H1 (cell line): ENCODE measurements around the gene ERFE. TPM values are rescaled to one million over a fixed set of nuclear protein-coding genes. Genes with fewer than 3 reads are reported as not detected.
A peak's percentile ranks its signal among the peaks of the same experiment; 100 is the strongest.

Experiments
- CTCF ChIA-PET: fragments of 300-600 bp; sonication (Branson Sonifier 250); formaldehyde crosslinking; loops from one replicate; lab custom pipeline; 2021; ENCODE audit not compliant: partially characterized antibody; lab: Charles Lee
- POLR2A ChIA-PET: fragments of 300-600 bp; sonication (Branson Sonifier 250); formaldehyde crosslinking; loops from one replicate; lab custom pipeline; 2021; ENCODE audit warnings: inconsistent platforms; ENCODE audit not compliant: partially characterized antibody; lab: Charles Lee
- DNase-seq, 2 experiments: peaks; one replicate each; pipeline versions ENCODE4 v3.0.0 to v3.0.0-alpha.2; 2010 to 2022; ENCODE audit warnings: low spot score in 2 of 2, low read depth in 1 of 2, mixed read lengths in 1 of 2
- FAIRE-seq: peaks from 2 replicates; lab custom pipeline; 2011; peaks lifted over from hg19 to GRCh38; lab: Jason Lieb, UNC
- H2AFZ ChIP-seq: 2 replicates; pipeline ENCODE4 v1.8.1; 2012; ENCODE audit warnings: low read length, inconsistent platforms
- H2AK5ac ChIP-seq: 2 replicates; pipeline ENCODE4 v1.6.1; 2013; ENCODE audit warnings: low read depth, low read length
- H2BK120ac ChIP-seq: replicated peaks from 2 replicates; pipeline ENCODE3; 2013; ENCODE audit warnings: low read depth, low read length, inconsistent platforms
- H2BK12ac ChIP-seq: 2 replicates; pipeline ENCODE4 v1.6.1; 2013; ENCODE audit warnings: low read depth, low read length
- H2BK15ac ChIP-seq: 2 replicates; pipeline ENCODE4 v1.6.1; 2013; ENCODE audit warnings: low read length
- H2BK20ac ChIP-seq: 2 replicates; pipeline ENCODE4 v1.6.1; 2013; ENCODE audit warnings: low read length
- H2BK5ac ChIP-seq: 2 replicates; pipeline ENCODE4 v1.6.1; 2013; ENCODE audit warnings: low read depth, low read length
- H3K14ac ChIP-seq: 2 replicates; pipeline ENCODE4 v1.6.1; 2013; ENCODE audit warnings: inconsistent platforms; ENCODE audit not compliant: insufficient read length
- H3K18ac ChIP-seq: 2 replicates; pipeline ENCODE4 v1.6.1; 2013; ENCODE audit warnings: low read length; ENCODE audit errors: extremely low read depth
- H3K23ac ChIP-seq: 2 replicates; pipeline ENCODE4 v1.6.1; 2013; ENCODE audit warnings: inconsistent platforms; ENCODE audit not compliant: insufficient read length
- H3K23me2 ChIP-seq: 2 replicates; pipeline ENCODE4 v1.6.1; 2013; ENCODE audit warnings: low read depth, low read length
- H3K27ac ChIP-seq: 2 replicates; pipeline ENCODE4 v1.6.1; 2011; ENCODE audit warnings: low read depth, low read length, inconsistent platforms
- H3K27me3 ChIP-seq, 4 experiments: replicated peaks in 1 of 4; 1 replicate in 1 of 4; 2 replicates in 3 of 4; pipeline versions ENCODE4 v1.6.1 to v1.8.1; 2011 to 2013; ENCODE audit warnings: low read length in 3 of 4, mild to moderate bottlenecking in 3 of 4, inconsistent platforms in 2 of 4, mixed read lengths in 2 of 4, moderate library complexity in 1 of 4; ENCODE audit not compliant: control insufficient read depth in 3 of 4, insufficient read depth in 3 of 4; ENCODE audit errors: extremely low read depth in 1 of 4
- H3K36me3 ChIP-seq, 4 experiments: 2 replicates each; pipeline versions ENCODE4 v1.6.1 to v1.8.1; 2011 to 2013; ENCODE audit warnings: mild to moderate bottlenecking in 4 of 4, low read length in 3 of 4, moderate library complexity in 2 of 4, control low read depth in 1 of 4, inconsistent platforms in 1 of 4; ENCODE audit not compliant: insufficient read depth in 4 of 4, control insufficient read depth in 2 of 4
- H3K4ac ChIP-seq: replicated peaks from 2 replicates; pipeline ENCODE3; 2013; ENCODE audit warnings: low read length, low read depth, mixed read lengths, inconsistent platforms; ENCODE audit not compliant: insufficient read length
- H3K4me1 ChIP-seq, 4 experiments: replicated peaks in 1 of 4; 1 replicate in 1 of 4; 2 replicates in 3 of 4; pipeline versions ENCODE4 v1.6.1 to v1.8.1; 2011 to 2013; ENCODE audit warnings: low read length in 3 of 4, inconsistent platforms in 2 of 4, mixed read lengths in 1 of 4; ENCODE audit not compliant: insufficient read depth in 4 of 4, control insufficient read depth in 3 of 4
- H3K4me2 ChIP-seq, 2 experiments: 2 replicates each; pipeline versions ENCODE4 v1.6.1 to v1.8.1; 2011 to 2013; ENCODE audit warnings: low read depth in 2 of 2, low read length in 2 of 2, control low read depth in 1 of 2, inconsistent platforms in 1 of 2, mild to moderate bottlenecking in 1 of 2; ENCODE audit not compliant: insufficient read depth in 1 of 2
- H3K4me3 ChIP-seq, 4 experiments: fragments of 200-600, 300-600 bp in 1 of 4; sonication (generic), shearing (Covaris generic), sonication (Bioruptor Twin) in 1 of 4; 2 replicates each; pipeline versions ENCODE4 v1.5.1 to v1.8.1; 2011 to 2016; ENCODE audit warnings: low read length in 4 of 4, low read depth in 3 of 4, control low read depth in 2 of 4, inconsistent platforms in 2 of 4, mild to moderate bottlenecking in 2 of 4, mixed read lengths in 1 of 4, moderate library complexity in 1 of 4; ENCODE audit not compliant: insufficient read depth in 2 of 4; ENCODE audit errors: extremely low read depth in 1 of 4
- H3K56ac ChIP-seq: replicated peaks from 2 replicates; pipeline ENCODE3; 2013; ENCODE audit warnings: low read depth, mild to moderate bottlenecking, mixed read lengths, low read length, inconsistent platforms; ENCODE audit not compliant: insufficient read length
- H3K79me1 ChIP-seq: 2 replicates; pipeline ENCODE4 v1.6.1; 2013; ENCODE audit warnings: low read depth, low read length, control low read depth
- H3K79me2 ChIP-seq, 2 experiments: 2 replicates each; pipeline versions ENCODE4 v1.6.1 to v1.8.1; 2012 to 2013; ENCODE audit warnings: low read length in 2 of 2, mild to moderate bottlenecking in 2 of 2, inconsistent platforms in 1 of 2; ENCODE audit not compliant: insufficient read depth in 2 of 2, control insufficient read depth in 1 of 2
- H3K9ac ChIP-seq, 4 experiments: replicated peaks in 1 of 4; 1 replicate in 1 of 4; 2 replicates in 3 of 4; pipeline versions ENCODE4 v1.6.1 to v1.8.1; 2011 to 2013; ENCODE audit warnings: low read depth in 3 of 4, low read length in 3 of 4, control low read depth in 2 of 4, mild to moderate bottlenecking in 2 of 4, moderate library complexity in 2 of 4, inconsistent platforms in 1 of 4; ENCODE audit errors: extremely low read depth in 1 of 4
- H3K9me3 ChIP-seq, 2 experiments: 2 replicates each; pipeline versions ENCODE4 v1.6.1 to v1.8.1; 2012 to 2013; ENCODE audit warnings: mild to moderate bottlenecking in 2 of 2, moderate library complexity in 2 of 2, control low read depth in 1 of 2, inconsistent platforms in 1 of 2, low read depth in 1 of 2, low read length in 1 of 2, mixed read lengths in 1 of 2; ENCODE audit not compliant: insufficient read depth in 2 of 2
- H4K20me1 ChIP-seq, 2 experiments: replicated peaks in 1 of 2; 2 replicates each; pipeline versions ENCODE3 to v1.8.1; 2011 to 2013; ENCODE audit warnings: inconsistent platforms in 2 of 2, low read length in 2 of 2, mild to moderate bottlenecking in 1 of 2; ENCODE audit not compliant: insufficient read depth in 2 of 2, control insufficient read depth in 1 of 2
- H4K5ac ChIP-seq: 2 replicates; pipeline ENCODE4 v1.6.1; 2013; ENCODE audit warnings: low read length, low read depth, mixed read lengths, inconsistent platforms; ENCODE audit not compliant: insufficient read length
- H4K8ac ChIP-seq: 2 replicates; pipeline ENCODE4 v1.8.0; 2013; ENCODE audit warnings: mild to moderate bottlenecking, moderate library complexity, low read length, inconsistent platforms; ENCODE audit not compliant: insufficient read depth; ENCODE audit errors: extremely low read depth
- H4K91ac ChIP-seq: replicated peaks from 2 replicates; pipeline ENCODE3; 2013; ENCODE audit warnings: low read length, mixed read lengths, inconsistent platforms; ENCODE audit not compliant: insufficient read length
- CREB1 ChIP-seq: IDR thresholded peaks from 2 replicates; pipeline ENCODE4 v1.6.1; 2012; ENCODE audit warnings: inconsistent platforms
- JUN ChIP-seq: IDR thresholded peaks from 2 replicates; pipeline ENCODE4 v1.6.1; 2011; ENCODE audit warnings: low read depth, mild to moderate bottlenecking, improper control_type of control experiment, low read length
- SIRT6 ChIP-seq: IDR thresholded peaks from one replicate; pipeline ENCODE4 v1.7.1; 2012; ENCODE audit warnings: low read length, inconsistent platforms
- SUZ12 ChIP-seq: fragments of 200-600 bp; sonication (generic); IDR thresholded peaks from 2 replicates; pipeline ENCODE4 v1.6.1; 2012; ENCODE audit warnings: mild to moderate bottlenecking, inconsistent platforms, low read length, moderate library complexity, mixed read lengths
- WGBS, 2 experiments: shearing (Covaris generic) in 1 of 2; methylation state at CpG; one replicate each; pipeline versions ENCODE4 v1.1.6 to v1.1.7; 2013 to 2015; ENCODE audit warnings: low lambda C conversion rate in 2 of 2, mixed read lengths in 2 of 2, inconsistent platforms in 1 of 2, low coverage in 1 of 2, missing lambda C conversion rate in 1 of 2; ENCODE audit not compliant: insufficient replicate concordance in 2 of 2, insufficient coverage in 1 of 2, insufficient read length in 1 of 2; ENCODE audit errors: extremely low coverage in 1 of 2, missing lambda C conversion rate in 1 of 2; 5-methylcytosine and 5-hydroxymethylcytosine counted together
- polyA plus RNA-seq, 7 experiments: library from polyadenylated mRNA; depleted of rRNA in 3 of 7; stranded (reverse) in 5 of 7; unstranded in 2 of 7; fragments of >200 nt in 5 of 7; fragments of 200-250 nt in 2 of 7; gene quantifications; 1 replicate in 5 of 7; 2 replicates in 1 of 7; 4 replicates in 1 of 7; pipeline versions ENCODE4 v1.2.1 to v1.2.3, GENCODE V29; 2011 to 2013; ENCODE audit warnings: missing spikeins in 2 of 7, mixed read lengths in 2 of 7
- total RNA-seq: library from RNA; stranded (reverse); fragmentation: NEBNext Ultra II Directional; extraction: Animal tissue kit (Norgen Biotek cat#: 25700); gene quantifications from 2 replicates; pipeline ENCODE4 v1.2.1, GENCODE V29; 2021

The ERFE gene
- total and polyA plus RNA-seq, 2 of the 8 experiments (the other 6 are each of a cell fraction or from before 2014, with no cell fraction given) = 2.5 to 3.6 TPM

DNA sequence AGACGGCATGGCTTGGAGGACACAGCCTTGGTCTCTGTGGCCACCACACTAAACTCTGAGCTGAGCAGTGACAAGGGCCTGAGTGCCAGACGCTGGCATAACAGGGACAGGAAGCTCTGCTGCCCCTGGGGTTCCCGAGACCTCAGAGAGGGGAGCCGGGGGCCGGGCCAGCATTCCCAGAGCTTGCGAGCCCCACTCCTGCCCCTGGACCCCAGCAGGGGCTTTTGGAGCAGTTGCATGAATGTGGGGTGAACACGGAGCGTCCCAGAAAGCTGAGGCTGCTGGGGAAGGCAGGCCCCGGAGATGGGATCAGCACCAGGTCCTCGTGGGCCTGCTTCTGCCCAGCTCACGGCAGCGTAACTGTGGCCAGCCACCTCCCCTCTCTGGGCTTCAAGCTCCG is 7.6 kb upstream of the ERFE start:
- peak overlapping the region; percentile 21; the same call in 1 of the 2 replicates for H2BK20ac ChIP-seq
- WGBS, 2 experiments = 83% methylated on average over 12 of the region's 13 CpGs; no CpG with 5 or more reads in 1 of the 2 experiments
- no peak overlapping the region for H3K56ac ChIP-seq
- no peak overlapping the region for H3K4me2 ChIP-seq
- TF ChIP-seq JUN (no peak), CREB1 (no peak), SIRT6 (no peak), SUZ12 (no peak)
- H4K8ac ChIP-seq = no peak overlapping the region; the same call in 1 of the 2 replicates
- H2AK5ac ChIP-seq = no peak overlapping the region; the same call in 1 of the 2 replicates
- H4K20me1 ChIP-seq = no peaks in the 10 kb centered on the region
- H3K4me3 ChIP-seq = no peak overlapping the region
- H3K9ac ChIP-seq = no peak overlapping the region
- no peak for DNase-seq
- no peaks in the 10 kb centered on the region for H3K79me2 ChIP-seq
- H4K91ac ChIP-seq = peak overlapping the region; percentile 73
- no peaks in the 10 kb centered on the region for H3K79me1 ChIP-seq
- H3K4me1 ChIP-seq = peaks cover 0 to 9% (median 5%) of the 10 kb centered on the region in 4 experiments; a peak in 6 of 7 replicates
- POLR2A ChIA-PET = interaction anchor here (1.1 to 1.5 kb wide), 2 partner anchors 9 to 89 kb away, joined by 3 to 7 read pairs; partner anchors contain the start of gene HES6
- no peaks in the 10 kb centered on the region for H3K36me3 ChIP-seq
- no peak overlapping the region for H4K5ac ChIP-seq
- no peak overlapping the region for H3K14ac ChIP-seq
- H3K23ac ChIP-seq = no peak overlapping the region
- peak overlapping the region; percentile 40; the same call in 1 of the 2 replicates for H2AFZ ChIP-seq
- H3K4ac ChIP-seq = no peak overlapping the region
- H2BK5ac ChIP-seq = no peak overlapping the region; the same call in 1 of the 2 replicates
- H2BK12ac ChIP-seq = no peak overlapping the region
- peaks cover 0 to 2% (median under 1%) of the 10 kb centered on the region in 4 experiments; a peak in 1 of 7 replicates for H3K27me3 ChIP-seq
- CTCF ChIA-PET = interaction anchor here (0.6 to 6.4 kb wide), 7 partner anchors 9 to 109 kb away, joined by 3 to 72 read pairs (median 3); partner anchors contain the start of gene KLHL30
- FAIRE-seq = no peak
- H3K18ac ChIP-seq = peak overlapping the region; percentile 71
- no peaks in the 10 kb centered on the region for H3K9me3 ChIP-seq
- H2BK120ac ChIP-seq = no peak overlapping the region
- 0 out of 2 replicates have a peak overlapping the region, but pooled peaks have one; percentile 46 for H2BK15ac ChIP-seq
- no peaks in the 10 kb centered on the region for H3K23me2 ChIP-seq
- H3K27ac ChIP-seq = no peak overlapping the region
